Measurements from ENCODE around the gene AGPAT3.

DNA sequence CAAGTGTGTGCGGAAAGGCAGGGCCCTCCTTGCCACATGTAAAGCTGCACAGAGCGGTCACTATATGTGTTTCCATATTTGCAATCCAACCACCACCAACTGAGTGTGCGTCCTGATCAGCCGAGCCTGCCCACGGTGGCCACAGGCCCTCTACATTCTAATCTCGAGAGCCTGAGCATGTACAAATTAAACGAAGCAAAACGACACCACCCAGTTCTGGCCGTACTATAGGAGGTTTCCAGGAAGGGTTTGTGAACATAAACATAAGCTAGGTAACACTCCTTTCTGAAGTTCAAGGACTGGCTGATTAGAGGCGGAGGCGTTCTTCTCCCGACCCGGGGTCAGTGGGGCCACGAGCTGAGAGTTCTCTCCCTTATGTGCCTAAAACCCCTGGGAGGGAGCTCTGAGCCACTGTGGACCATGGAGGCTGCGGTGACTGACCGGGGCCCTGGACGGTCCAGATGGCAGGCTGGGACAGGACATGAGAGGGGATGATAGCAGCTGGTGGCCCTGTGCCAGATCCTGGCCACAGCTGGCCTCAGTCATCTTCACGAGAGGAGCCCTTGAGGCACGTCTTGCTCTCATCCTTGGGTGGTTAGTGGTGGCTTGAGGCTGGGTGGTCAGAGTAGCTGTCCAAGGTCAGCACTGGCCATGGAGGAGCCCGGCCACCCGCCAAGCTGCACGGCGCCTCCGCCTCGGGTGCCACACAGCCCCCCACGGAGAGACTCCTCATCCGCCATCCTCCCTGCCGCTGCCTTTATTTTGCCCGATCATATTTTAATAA lies 108.0 kb downstream of the AGPAT3 start:
- TF ChIP-seq, protein P1, sequence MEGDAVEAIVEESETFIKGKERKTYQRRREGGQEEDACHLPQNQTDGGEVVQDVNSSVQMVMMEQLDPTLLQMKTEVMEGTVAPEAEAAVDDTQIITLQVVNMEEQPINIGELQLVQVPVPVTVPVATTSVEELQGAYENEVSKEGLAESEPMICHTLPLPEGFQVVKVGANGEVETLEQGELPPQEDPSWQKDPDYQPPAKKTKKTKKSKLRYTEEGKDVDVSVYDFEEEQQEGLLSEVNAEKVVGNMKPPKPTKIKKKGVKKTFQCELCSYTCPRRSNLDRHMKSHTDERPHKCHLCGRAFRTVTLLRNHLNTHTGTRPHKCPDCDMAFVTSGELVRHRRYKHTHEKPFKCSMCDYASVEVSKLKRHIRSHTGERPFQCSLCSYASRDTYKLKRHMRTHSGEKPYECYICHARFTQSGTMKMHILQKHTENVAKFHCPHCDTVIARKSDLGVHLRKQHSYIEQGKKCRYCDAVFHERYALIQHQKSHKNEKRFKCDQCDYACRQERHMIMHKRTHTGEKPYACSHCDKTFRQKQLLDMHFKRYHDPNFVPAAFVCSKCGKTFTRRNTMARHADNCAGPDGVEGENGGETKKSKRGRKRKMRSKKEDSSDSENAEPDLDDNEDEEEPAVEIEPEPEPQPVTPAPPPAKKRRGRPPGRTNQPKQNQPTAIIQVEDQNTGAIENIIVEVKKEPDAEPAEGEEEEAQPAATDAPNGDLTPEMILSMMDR (IDR thresholded peaks at IDR 0.05), result no peak
- TF ChIP-seq ZFX (IDR thresholded peaks at IDR 0.05; ENCODE audit: borderline replicate concordance), result no peak
